Measurements from ENCODE around the gene CLIC6. TPM values are rescaled to one million over a fixed set of nuclear protein-coding genes. Genes with fewer than 3 reads are reported as not detected.
A peak's percentile ranks its signal among the peaks of the same experiment; 100 is the strongest.

The CLIC6 gene
- total RNA-seq, 1 experiment from 2014 or later = not detected

- no peak for DNase-seq (ENCODE audit: unreplicated experiment)
- no peaks in the 10 kb centered on the region for H3K36me3 Mint-ChIP-seq (ENCODE audit: insufficient read depth, unreplicated experiment)
- TF ChIP-seq, protein P1, sequence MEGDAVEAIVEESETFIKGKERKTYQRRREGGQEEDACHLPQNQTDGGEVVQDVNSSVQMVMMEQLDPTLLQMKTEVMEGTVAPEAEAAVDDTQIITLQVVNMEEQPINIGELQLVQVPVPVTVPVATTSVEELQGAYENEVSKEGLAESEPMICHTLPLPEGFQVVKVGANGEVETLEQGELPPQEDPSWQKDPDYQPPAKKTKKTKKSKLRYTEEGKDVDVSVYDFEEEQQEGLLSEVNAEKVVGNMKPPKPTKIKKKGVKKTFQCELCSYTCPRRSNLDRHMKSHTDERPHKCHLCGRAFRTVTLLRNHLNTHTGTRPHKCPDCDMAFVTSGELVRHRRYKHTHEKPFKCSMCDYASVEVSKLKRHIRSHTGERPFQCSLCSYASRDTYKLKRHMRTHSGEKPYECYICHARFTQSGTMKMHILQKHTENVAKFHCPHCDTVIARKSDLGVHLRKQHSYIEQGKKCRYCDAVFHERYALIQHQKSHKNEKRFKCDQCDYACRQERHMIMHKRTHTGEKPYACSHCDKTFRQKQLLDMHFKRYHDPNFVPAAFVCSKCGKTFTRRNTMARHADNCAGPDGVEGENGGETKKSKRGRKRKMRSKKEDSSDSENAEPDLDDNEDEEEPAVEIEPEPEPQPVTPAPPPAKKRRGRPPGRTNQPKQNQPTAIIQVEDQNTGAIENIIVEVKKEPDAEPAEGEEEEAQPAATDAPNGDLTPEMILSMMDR (IDR thresholded peaks at IDR 0.05; ENCODE audit: unreplicated experiment) = no peak
- intact Hi-C loops (cut with micrococcal nuclease) = no loop called here
- POLR2A ChIA-PET = no interaction called here
- no peaks in the 10 kb centered on the region for H3K9me3 Mint-ChIP-seq (ENCODE audit: unreplicated experiment)
- H3K4me1 Mint-ChIP-seq (ENCODE audit: insufficient read depth, unreplicated experiment) = peaks cover 11% of the 10 kb centered on the region
- CTCF ChIA-PET = no interaction called here
- H3K27ac Mint-ChIP-seq (ENCODE audit: low read depth, unreplicated experiment) = no peak overlapping the region
- H3K27me3 Mint-ChIP-seq (ENCODE audit: insufficient read depth, unreplicated experiment) = peaks cover 12% of the 10 kb centered on the region
- no peak overlapping the region for H3K4me3 Mint-ChIP-seq (ENCODE audit: unreplicated experiment)
- no TSS peak for BruUV-seq (replicated peaks)
Observed at GRCh38 chr21:34671462-34671861, 2.7 kb downstream of the CLIC6 start.

DNA sequence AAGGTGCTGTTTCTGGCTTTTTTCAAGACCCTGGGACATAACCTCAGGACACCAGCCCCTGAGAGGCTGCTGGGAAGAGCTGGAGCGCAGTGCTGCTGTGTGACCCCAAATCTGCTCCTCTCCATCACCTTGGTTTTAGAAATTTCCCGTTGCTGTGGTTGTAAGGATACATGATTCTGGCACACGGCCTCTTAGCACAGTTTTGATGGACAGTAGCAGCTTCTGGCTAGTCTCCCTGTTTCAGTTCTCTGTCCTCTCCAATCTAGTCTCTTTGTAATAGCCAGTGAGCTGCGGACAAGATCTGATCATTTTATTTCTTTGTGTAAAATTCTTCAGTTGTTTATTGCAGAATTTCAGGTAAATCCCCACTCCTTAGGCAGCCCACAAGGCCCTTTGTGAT, 3.1 kb downstream of the CLIC6 start:
- ChIA-PET POLR2A (no interaction called here), CTCF (interaction anchor here (2.6 kb wide), 1 partner anchor 16 kb away, joined by 9 read pairs; no protein-coding TSS in a partner anchor)
- no peaks in the 10 kb centered on the region for H3K9me3 Mint-ChIP-seq (ENCODE audit: unreplicated experiment)
- no peak for DNase-seq (ENCODE audit: unreplicated experiment)
- no peak overlapping the region for H3K4me3 Mint-ChIP-seq (ENCODE audit: unreplicated experiment)
- TF ChIP-seq, protein P1 (IDR thresholded peaks at IDR 0.05; ENCODE audit: unreplicated experiment) = no peak
- intact Hi-C loops (cut with micrococcal nuclease) = no loop called here
- no peaks in the 10 kb centered on the region for H3K36me3 Mint-ChIP-seq (ENCODE audit: insufficient read depth, unreplicated experiment)
- peaks cover 11% of the 10 kb centered on the region for H3K4me1 Mint-ChIP-seq (ENCODE audit: insufficient read depth, unreplicated experiment)
- peaks cover 12% of the 10 kb centered on the region for H3K27me3 Mint-ChIP-seq (ENCODE audit: insufficient read depth, unreplicated experiment)
- no peak overlapping the region for H3K27ac Mint-ChIP-seq (ENCODE audit: low read depth, unreplicated experiment)
- BruUV-seq (replicated peaks) = no TSS peak

- ChIA-PET CTCF (interaction anchor here (1.3 to 2.6 kb wide), 2 partner anchors 15 to 20 kb away, joined by 6 to 9 read pairs; no protein-coding TSS in a partner anchor), POLR2A (no interaction called here)
- no peak overlapping the region for H3K4me3 Mint-ChIP-seq (ENCODE audit: unreplicated experiment)
- H3K9me3 Mint-ChIP-seq (ENCODE audit: unreplicated experiment) = no peaks in the 10 kb centered on the region
- H3K27ac Mint-ChIP-seq (ENCODE audit: low read depth, unreplicated experiment) = no peak overlapping the region
- peaks cover 11% of the 10 kb centered on the region for H3K4me1 Mint-ChIP-seq (ENCODE audit: insufficient read depth, unreplicated experiment)
- H3K36me3 Mint-ChIP-seq (ENCODE audit: insufficient read depth, unreplicated experiment) = no peaks in the 10 kb centered on the region
- TF ChIP-seq, protein P1 (IDR thresholded peaks at IDR 0.05; ENCODE audit: unreplicated experiment) = no peak
- BruUV-seq (replicated peaks) = no TSS peak
- intact Hi-C loops (cut with micrococcal nuclease) = no loop called here
- H3K27me3 Mint-ChIP-seq (ENCODE audit: insufficient read depth, unreplicated experiment) = peaks cover 12% of the 10 kb centered on the region
- no peak for DNase-seq (ENCODE audit: unreplicated experiment)
Observed at GRCh38 chr21:34673006-34673405, 4.2 kb downstream of the CLIC6 start.

- DNase-seq (ENCODE audit: unreplicated experiment) = no peak
- Mint-ChIP-seq H3K36me3 (ENCODE audit: insufficient read depth, unreplicated experiment) (no peaks in the 10 kb centered on the region), H3K27ac (ENCODE audit: low read depth, unreplicated experiment) (peak overlapping the region; percentile 44), H3K9me3 (ENCODE audit: unreplicated experiment) (no peaks in the 10 kb centered on the region), H3K27me3 (ENCODE audit: insufficient read depth, unreplicated experiment) (peaks cover 12% of the 10 kb centered on the region), H3K4me3 (ENCODE audit: unreplicated experiment) (no peak overlapping the region), H3K4me1 (ENCODE audit: insufficient read depth, unreplicated experiment) (peaks cover 11% of the 10 kb centered on the region)
- POLR2A ChIA-PET = interaction anchor here (0.5 to 1.8 kb wide), 4 partner anchors 13 to 1386 kb away, joined by 3 to 9 read pairs (median 3); no protein-coding TSS in a partner anchor
- CTCF ChIA-PET = interaction anchor here (0.8 to 1.7 kb wide), 2 partner anchors 13 to 20 kb away, joined by 3 to 12 read pairs; no protein-coding TSS in a partner anchor
- intact Hi-C loops (cut with micrococcal nuclease) = no loop called here
- no TSS peak for BruUV-seq (replicated peaks)
- TF ChIP-seq, protein P1 (IDR thresholded peaks at IDR 0.05; ENCODE audit: unreplicated experiment) = no peak
Observed at GRCh38 chr21:34674468-34674867, 5.7 kb downstream of the CLIC6 start.

Measured in MCF 10A (cell line).